ENCODE data around the gene KCNJ6. TPM values are rescaled to one million over a fixed set of nuclear protein-coding genes. Genes with fewer than 3 reads are reported as not detected.

KCNJ6 gene
- total RNA-seq, 1 experiment from 2014 or later = not detected

DNA sequence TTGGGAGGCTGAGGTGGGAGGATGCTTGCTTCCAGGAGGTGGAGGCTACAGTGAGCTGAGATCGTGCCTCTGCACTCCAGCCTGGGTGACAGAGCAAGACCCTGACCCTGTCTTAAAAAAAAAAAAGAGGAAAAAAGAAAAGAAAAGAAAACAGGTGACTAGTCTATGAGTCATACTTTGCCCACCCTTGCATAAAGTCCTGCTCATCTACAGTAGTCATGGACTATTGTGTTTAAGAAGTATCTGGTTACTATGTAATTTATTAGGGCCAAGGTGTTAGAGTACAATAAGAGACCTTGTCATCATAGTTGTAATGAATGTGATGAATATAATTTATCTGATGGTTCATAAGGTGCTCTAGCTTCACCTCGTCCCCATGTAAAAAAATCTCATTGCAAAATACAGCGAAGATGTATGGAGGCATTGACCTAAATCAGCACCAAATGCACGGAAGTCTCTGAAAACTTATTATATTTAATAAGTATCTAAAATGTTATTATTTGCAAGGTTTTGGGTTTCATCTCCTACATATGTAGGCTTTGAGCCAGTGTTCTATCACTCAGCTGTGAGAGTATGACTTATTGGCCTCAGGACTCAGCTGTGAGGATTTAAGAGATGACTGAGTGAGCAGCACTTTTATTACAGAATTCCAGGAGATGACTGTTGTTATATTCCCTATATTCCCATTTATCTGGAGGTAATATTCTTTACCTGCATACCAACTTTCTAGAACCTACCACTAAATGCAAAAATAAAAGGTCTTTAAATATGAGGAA, 19.9 kb upstream of the KCNJ6 start:
- CTCF ChIA-PET = no interaction called here
- no peaks in the 10 kb centered on the region for H3K4me1 ChIP-seq (ENCODE audit: control insufficient read depth in 1 of 2, insufficient read depth in 2 of 2, low read length in 2 of 2)
- intact Hi-C loops (cut with micrococcal nuclease) = no loop called here
- no peak overlapping the region for H3K4me2 ChIP-seq (ENCODE audit: low read length)
- peaks cover 0 to 17% of the 10 kb centered on the region in 2 experiments; a peak in 2 of 4 replicates for H3K9me3 ChIP-seq (ENCODE audit: control insufficient read depth in 1 of 2, insufficient read depth in 1 of 2, low read depth in 1 of 2, low read length in 2 of 2)
- H3K27ac ChIP-seq (ENCODE audit: low read depth, low read length) = no peak overlapping the region
- RAD21 ChIA-PET (ENCODE audit: low non-redundant PET in 1 of 2, low total read pairs in 2 of 2, uncharacterized antibody in 2 of 2, unreplicated experiment in 2 of 2) = no interaction called here
- H3K9ac ChIP-seq (ENCODE audit: low read length) = no peak overlapping the region
- no peaks in the 10 kb centered on the region for H3K79me2 ChIP-seq (ENCODE audit: insufficient read depth, low read length)
- POLR2A ChIA-PET = no interaction called here
- no peak for DNase-seq (ENCODE audit: low read depth, low spot score)
- H3K36me3 ChIP-seq (ENCODE audit: control insufficient read depth in 1 of 2, insufficient read depth in 2 of 2, low read length in 2 of 2) = no peaks in the 10 kb centered on the region
- H4K20me1 ChIP-seq (ENCODE audit: insufficient read depth) = no peaks in the 10 kb centered on the region
- TF ChIP-seq EZH2phosphoT487 (IDR thresholded peaks at IDR 0.05; ENCODE audit: borderline replicate concordance) (no peak), SRF (IDR thresholded peaks at IDR 0.05; ENCODE audit: low read depth) (no peak), CEBPB (IDR thresholded peaks at IDR 0.05; ENCODE audit: low read depth) (no peak), TCF7L2 (IDR thresholded peaks at IDR 0.05; ENCODE audit: borderline replicate concordance, extremely low read depth, insufficient read depth, insufficient read length) (no peak), POLR2A (IDR thresholded peaks at IDR 0.05; ENCODE audit: borderline replicate concordance, extremely low read depth, insufficient read depth, insufficient read length) (no peak), ELF1 (IDR thresholded peaks at IDR 0.05; ENCODE audit: borderline replicate concordance, low read depth) (no peak), POLR2AphosphoS5 (IDR thresholded peaks at IDR 0.05; ENCODE audit: low read depth, low read length) (no peak), CBX3 (IDR thresholded peaks at IDR 0.05; ENCODE audit: low read depth) (no peak), EZH2 (IDR thresholded peaks at IDR 0.05) (no peak), SP1 (IDR thresholded peaks at IDR 0.05; ENCODE audit: low read depth) (no peak), ZFX (IDR thresholded peaks at IDR 0.05) (no peak)
- TF ChIP-seq, protein P1, sequence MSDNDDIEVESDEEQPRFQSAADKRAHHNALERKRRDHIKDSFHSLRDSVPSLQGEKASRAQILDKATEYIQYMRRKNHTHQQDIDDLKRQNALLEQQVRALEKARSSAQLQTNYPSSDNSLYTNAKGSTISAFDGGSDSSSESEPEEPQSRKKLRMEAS (IDR thresholded peaks at IDR 0.05) = no peak
- TF ChIP-seq, protein P2, sequence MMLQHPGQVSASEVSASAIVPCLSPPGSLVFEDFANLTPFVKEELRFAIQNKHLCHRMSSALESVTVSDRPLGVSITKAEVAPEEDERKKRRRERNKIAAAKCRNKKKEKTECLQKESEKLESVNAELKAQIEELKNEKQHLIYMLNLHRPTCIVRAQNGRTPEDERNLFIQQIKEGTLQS (IDR thresholded peaks at IDR 0.05) = no peak
- TF ChIP-seq, protein P3, sequence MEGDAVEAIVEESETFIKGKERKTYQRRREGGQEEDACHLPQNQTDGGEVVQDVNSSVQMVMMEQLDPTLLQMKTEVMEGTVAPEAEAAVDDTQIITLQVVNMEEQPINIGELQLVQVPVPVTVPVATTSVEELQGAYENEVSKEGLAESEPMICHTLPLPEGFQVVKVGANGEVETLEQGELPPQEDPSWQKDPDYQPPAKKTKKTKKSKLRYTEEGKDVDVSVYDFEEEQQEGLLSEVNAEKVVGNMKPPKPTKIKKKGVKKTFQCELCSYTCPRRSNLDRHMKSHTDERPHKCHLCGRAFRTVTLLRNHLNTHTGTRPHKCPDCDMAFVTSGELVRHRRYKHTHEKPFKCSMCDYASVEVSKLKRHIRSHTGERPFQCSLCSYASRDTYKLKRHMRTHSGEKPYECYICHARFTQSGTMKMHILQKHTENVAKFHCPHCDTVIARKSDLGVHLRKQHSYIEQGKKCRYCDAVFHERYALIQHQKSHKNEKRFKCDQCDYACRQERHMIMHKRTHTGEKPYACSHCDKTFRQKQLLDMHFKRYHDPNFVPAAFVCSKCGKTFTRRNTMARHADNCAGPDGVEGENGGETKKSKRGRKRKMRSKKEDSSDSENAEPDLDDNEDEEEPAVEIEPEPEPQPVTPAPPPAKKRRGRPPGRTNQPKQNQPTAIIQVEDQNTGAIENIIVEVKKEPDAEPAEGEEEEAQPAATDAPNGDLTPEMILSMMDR (IDR thresholded peaks at IDR 0.05 in 2 of 3, conservative IDR thresholded peaks at IDR 0.05 in 1 of 3; ENCODE audit: borderline replicate concordance in 1 of 3, insufficient read depth in 1 of 3, low read depth in 2 of 3, low read length in 2 of 3) = no peak
- TF ChIP-seq, protein P4, sequence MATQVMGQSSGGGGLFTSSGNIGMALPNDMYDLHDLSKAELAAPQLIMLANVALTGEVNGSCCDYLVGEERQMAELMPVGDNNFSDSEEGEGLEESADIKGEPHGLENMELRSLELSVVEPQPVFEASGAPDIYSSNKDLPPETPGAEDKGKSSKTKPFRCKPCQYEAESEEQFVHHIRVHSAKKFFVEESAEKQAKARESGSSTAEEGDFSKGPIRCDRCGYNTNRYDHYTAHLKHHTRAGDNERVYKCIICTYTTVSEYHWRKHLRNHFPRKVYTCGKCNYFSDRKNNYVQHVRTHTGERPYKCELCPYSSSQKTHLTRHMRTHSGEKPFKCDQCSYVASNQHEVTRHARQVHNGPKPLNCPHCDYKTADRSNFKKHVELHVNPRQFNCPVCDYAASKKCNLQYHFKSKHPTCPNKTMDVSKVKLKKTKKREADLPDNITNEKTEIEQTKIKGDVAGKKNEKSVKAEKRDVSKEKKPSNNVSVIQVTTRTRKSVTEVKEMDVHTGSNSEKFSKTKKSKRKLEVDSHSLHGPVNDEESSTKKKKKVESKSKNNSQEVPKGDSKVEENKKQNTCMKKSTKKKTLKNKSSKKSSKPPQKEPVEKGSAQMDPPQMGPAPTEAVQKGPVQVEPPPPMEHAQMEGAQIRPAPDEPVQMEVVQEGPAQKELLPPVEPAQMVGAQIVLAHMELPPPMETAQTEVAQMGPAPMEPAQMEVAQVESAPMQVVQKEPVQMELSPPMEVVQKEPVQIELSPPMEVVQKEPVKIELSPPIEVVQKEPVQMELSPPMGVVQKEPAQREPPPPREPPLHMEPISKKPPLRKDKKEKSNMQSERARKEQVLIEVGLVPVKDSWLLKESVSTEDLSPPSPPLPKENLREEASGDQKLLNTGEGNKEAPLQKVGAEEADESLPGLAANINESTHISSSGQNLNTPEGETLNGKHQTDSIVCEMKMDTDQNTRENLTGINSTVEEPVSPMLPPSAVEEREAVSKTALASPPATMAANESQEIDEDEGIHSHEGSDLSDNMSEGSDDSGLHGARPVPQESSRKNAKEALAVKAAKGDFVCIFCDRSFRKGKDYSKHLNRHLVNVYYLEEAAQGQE (IDR thresholded peaks at IDR 0.05; ENCODE audit: low read depth) = no peak
- H3K27me3 ChIP-seq (ENCODE audit: insufficient read depth, low read length) = no peaks in the 10 kb centered on the region
- no TSS peak for BruUV-seq (replicated peaks)
- no peaks in the 10 kb centered on the region for H3K9me2 ChIP-seq (ENCODE audit: insufficient read depth)
- H2AFZ ChIP-seq (ENCODE audit: low read depth, low read length, poor library complexity, severe bottlenecking) = no peak overlapping the region
- ATAC-seq = no peak
- H3K4me3 ChIP-seq (replicated peaks in 1 of 2; ENCODE audit: low read depth in 1 of 2, low read length in 2 of 2) = no peak overlapping the region

All from HCT116 (cell line).